Mammary epithelial cell (primary cell): Measurements from ENCODE around the gene HOXA7.

Source experiments
- EZH2 ChIP-seq: IDR thresholded peaks from 2 replicates; pipeline ENCODE4 v1.6.1; 2012; ENCODE audit warnings: low read length, inconsistent platforms, borderline replicate concordance
- TF ChIP-seq, protein P1 (sequence below), 2 donors: IDR thresholded peaks in 1 of 2; conservative IDR thresholded peaks in 1 of 2; 2 replicates each; pipeline ENCODE4 v1.5.1; 2011 to 2012; ENCODE audit warnings: inconsistent platforms in 2 of 2, low read length in 2 of 2, mild to moderate bottlenecking in 2 of 2, control low read depth in 1 of 2, low read depth in 1 of 2; ENCODE audit not compliant: insufficient read depth in 1 of 2; ENCODE audit errors: extremely low read depth in 1 of 2

DNA sequence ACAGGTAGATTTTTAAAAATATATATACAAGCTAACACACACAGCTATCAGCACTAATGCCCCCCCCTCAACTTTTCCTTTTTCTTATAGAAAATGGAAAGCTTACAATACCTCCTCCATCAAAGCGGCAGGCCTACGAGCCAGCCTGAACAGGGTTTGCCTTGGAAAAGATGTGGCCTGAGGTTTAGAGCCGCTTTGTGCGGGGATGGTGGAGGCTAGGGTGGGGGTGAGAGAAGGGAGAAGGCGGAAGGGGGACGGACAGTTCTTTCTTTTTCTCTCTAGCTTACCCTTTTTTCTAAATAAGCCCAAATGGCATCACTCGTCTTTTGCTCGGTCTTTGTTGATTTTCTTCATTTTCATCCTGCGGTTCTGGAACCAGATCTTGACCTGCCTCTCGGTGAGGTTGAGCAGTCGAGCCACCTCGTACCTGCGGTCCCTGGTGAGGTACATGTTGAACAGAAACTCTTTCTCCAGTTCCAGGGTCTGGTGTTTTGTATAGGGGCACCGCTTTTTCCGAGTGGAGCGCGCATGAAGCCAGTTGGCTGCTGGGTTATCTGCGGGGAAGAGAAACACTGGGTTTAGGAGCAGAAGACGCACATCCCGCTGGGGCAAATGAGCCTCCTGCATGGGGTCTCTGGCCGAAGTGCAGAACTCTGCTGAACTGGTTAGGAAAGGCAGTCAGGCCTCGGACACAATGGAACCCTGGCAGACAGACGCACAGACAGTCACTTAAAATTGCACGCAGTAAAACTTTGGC lies 7.0 kb upstream of the HOXA7 start:
- TF ChIP-seq, protein P1, sequence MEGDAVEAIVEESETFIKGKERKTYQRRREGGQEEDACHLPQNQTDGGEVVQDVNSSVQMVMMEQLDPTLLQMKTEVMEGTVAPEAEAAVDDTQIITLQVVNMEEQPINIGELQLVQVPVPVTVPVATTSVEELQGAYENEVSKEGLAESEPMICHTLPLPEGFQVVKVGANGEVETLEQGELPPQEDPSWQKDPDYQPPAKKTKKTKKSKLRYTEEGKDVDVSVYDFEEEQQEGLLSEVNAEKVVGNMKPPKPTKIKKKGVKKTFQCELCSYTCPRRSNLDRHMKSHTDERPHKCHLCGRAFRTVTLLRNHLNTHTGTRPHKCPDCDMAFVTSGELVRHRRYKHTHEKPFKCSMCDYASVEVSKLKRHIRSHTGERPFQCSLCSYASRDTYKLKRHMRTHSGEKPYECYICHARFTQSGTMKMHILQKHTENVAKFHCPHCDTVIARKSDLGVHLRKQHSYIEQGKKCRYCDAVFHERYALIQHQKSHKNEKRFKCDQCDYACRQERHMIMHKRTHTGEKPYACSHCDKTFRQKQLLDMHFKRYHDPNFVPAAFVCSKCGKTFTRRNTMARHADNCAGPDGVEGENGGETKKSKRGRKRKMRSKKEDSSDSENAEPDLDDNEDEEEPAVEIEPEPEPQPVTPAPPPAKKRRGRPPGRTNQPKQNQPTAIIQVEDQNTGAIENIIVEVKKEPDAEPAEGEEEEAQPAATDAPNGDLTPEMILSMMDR (conservative IDR thresholded peaks at IDR 0.05 in 1 of 2, IDR thresholded peaks at IDR 0.05 in 1 of 2; ENCODE audit: extremely low read depth in 1 of 2, insufficient read depth in 1 of 2, low read depth in 1 of 2, low read length in 2 of 2): no peak
- no peak for TF ChIP-seq EZH2
